ENCODE measurements around the gene SEC63.

SEC63 gene

GRCh38 chr6:107987805-107988204, 29.8 kb upstream of the SEC63 start:
- TF ChIP-seq CTCF (IDR thresholded peaks at IDR 0.05; ENCODE audit: borderline replicate concordance, control extremely low read depth, extremely low read depth, insufficient read depth, missing control alignments): no peak

GRCh38 chr6:107985701-107986100, 27.7 kb upstream of the SEC63 start:
- no peak for DNase-seq (ENCODE audit: low spot score)
- in situ Hi-C loops (cut with MboI; ENCODE audit: low sequenced_read_pairs, unreplicated experiment): loop anchor here (25.0 kb wide), 1 partner anchor 527 kb away; no protein-coding TSS in a partner anchor
- TF ChIP-seq CTCF (IDR thresholded peaks at IDR 0.05; ENCODE audit: borderline replicate concordance, control extremely low read depth, extremely low read depth, insufficient read depth, missing control alignments): no peak

More at GRCh38 chr6:107987805-107988204, 29.8 kb upstream of the SEC63 start:
- in situ Hi-C loops (cut with MboI; ENCODE audit: low sequenced_read_pairs, unreplicated experiment): loop anchor here (25.0 kb wide), 1 partner anchor 524 kb away; no protein-coding TSS in a partner anchor
- DNase-seq (ENCODE audit: low spot score): no peak

GRCh38 chr6:107983811-107984210, 25.8 kb upstream of the SEC63 start:
- TF ChIP-seq CTCF (IDR thresholded peaks at IDR 0.05; ENCODE audit: borderline replicate concordance, control extremely low read depth, extremely low read depth, insufficient read depth, missing control alignments): no peak
- in situ Hi-C loops (cut with MboI; ENCODE audit: low sequenced_read_pairs, unreplicated experiment): loop anchor here (25.0 kb wide), 1 partner anchor 528 kb away; no protein-coding TSS in a partner anchor
- no peak for DNase-seq (ENCODE audit: low spot score)

GRCh38 chr6:107982486-107982885, 24.5 kb upstream of the SEC63 start:
- no peak for DNase-seq (ENCODE audit: low spot score)
- no peak for TF ChIP-seq CTCF (IDR thresholded peaks at IDR 0.05; ENCODE audit: borderline replicate concordance, control extremely low read depth, extremely low read depth, insufficient read depth, missing control alignments)
- in situ Hi-C loops (cut with MboI; ENCODE audit: low sequenced_read_pairs, unreplicated experiment): loop anchor here (25.0 kb wide), 1 partner anchor 530 kb away; no protein-coding TSS in a partner anchor

- in situ Hi-C loops (cut with MboI; ENCODE audit: low sequenced_read_pairs, unreplicated experiment): loop anchor here (25.0 kb wide), 1 partner anchor 531 kb away; no protein-coding TSS in a partner anchor
- no peak for TF ChIP-seq CTCF (IDR thresholded peaks at IDR 0.05; ENCODE audit: borderline replicate concordance, control extremely low read depth, extremely low read depth, insufficient read depth, missing control alignments)
- DNase-seq (ENCODE audit: low spot score): no peak
These were observed 23.7 kb upstream of the SEC63 start for GRCh38 chr6:107981695-107982094.

GRCh38 chr6:107977283-107977682, 19.3 kb upstream of the SEC63 start:
- in situ Hi-C loops (cut with MboI; ENCODE audit: low sequenced_read_pairs, unreplicated experiment): loop anchor here (25.0 kb wide), 1 partner anchor 535 kb away; no protein-coding TSS in a partner anchor
- no peak for DNase-seq (ENCODE audit: low spot score)

More at GRCh38 chr6:107977283-107977682, 19.3 kb upstream of the SEC63 start:
- peak; percentile 6 for TF ChIP-seq CTCF (IDR thresholded peaks at IDR 0.05; ENCODE audit: borderline replicate concordance, control extremely low read depth, extremely low read depth, insufficient read depth, missing control alignments)
